ENCODE measurements around the gene ADGRB3. TPM values are rescaled to one million over a fixed set of nuclear protein-coding genes. Genes with fewer than 3 reads are reported as not detected.

Gene ADGRB3
- total RNA-seq, 1 experiment from 2014 or later: 7.7 TPM

GRCh38 chr6:68615938-68616337 is 19.1 kb upstream of the ADGRB3 start:
- BruUV-seq (replicated peaks): no TSS peak
- TF ChIP-seq EZH2 (IDR thresholded peaks at IDR 0.05; ENCODE audit: borderline replicate concordance, low read depth, low read length, poor library complexity, severe bottlenecking): no peak
- TF ChIP-seq, protein P1, sequence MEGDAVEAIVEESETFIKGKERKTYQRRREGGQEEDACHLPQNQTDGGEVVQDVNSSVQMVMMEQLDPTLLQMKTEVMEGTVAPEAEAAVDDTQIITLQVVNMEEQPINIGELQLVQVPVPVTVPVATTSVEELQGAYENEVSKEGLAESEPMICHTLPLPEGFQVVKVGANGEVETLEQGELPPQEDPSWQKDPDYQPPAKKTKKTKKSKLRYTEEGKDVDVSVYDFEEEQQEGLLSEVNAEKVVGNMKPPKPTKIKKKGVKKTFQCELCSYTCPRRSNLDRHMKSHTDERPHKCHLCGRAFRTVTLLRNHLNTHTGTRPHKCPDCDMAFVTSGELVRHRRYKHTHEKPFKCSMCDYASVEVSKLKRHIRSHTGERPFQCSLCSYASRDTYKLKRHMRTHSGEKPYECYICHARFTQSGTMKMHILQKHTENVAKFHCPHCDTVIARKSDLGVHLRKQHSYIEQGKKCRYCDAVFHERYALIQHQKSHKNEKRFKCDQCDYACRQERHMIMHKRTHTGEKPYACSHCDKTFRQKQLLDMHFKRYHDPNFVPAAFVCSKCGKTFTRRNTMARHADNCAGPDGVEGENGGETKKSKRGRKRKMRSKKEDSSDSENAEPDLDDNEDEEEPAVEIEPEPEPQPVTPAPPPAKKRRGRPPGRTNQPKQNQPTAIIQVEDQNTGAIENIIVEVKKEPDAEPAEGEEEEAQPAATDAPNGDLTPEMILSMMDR (conservative IDR thresholded peaks at IDR 0.05; ENCODE audit: low read depth, low read length): no peak
- Histone ChIP-seq H3K9me3 (ENCODE audit: low read depth, low read length, poor library complexity, severe bottlenecking) (no peaks in the 10 kb centered on the region), H3K4me3 (ENCODE audit: low read depth, low read length, poor library complexity, severe bottlenecking) (no peak overlapping the region), H3K27me3 (replicated peaks; ENCODE audit: insufficient read depth, low read depth, low read length, poor library complexity) (no peaks in the 10 kb centered on the region), H3K27ac (ENCODE audit: low read depth, low read length, poor library complexity, severe bottlenecking) (no peak overlapping the region), H3K36me3 (ENCODE audit: insufficient read depth, low read length, poor library complexity, severe bottlenecking) (no peaks in the 10 kb centered on the region), H3K4me1 (ENCODE audit: insufficient read depth, low read length, poor library complexity, severe bottlenecking) (no peaks in the 10 kb centered on the region)
- intact Hi-C loops (cut with micrococcal nuclease; ENCODE audit: unreplicated experiment): no loop called here
- POLR2A ChIA-PET (ENCODE audit: low non-redundant PET): no interaction called here
- CTCF ChIA-PET: no interaction called here
- DNase-seq (ENCODE audit: low spot score): no peak

- Histone ChIP-seq H3K27ac (ENCODE audit: low read depth, low read length, poor library complexity, severe bottlenecking) (no peak overlapping the region), H3K36me3 (ENCODE audit: insufficient read depth, low read length, poor library complexity, severe bottlenecking) (no peaks in the 10 kb centered on the region), H3K9me3 (ENCODE audit: low read depth, low read length, poor library complexity, severe bottlenecking) (no peaks in the 10 kb centered on the region), H3K4me3 (ENCODE audit: low read depth, low read length, poor library complexity, severe bottlenecking) (no peak overlapping the region), H3K4me1 (ENCODE audit: insufficient read depth, low read length, poor library complexity, severe bottlenecking) (no peaks in the 10 kb centered on the region), H3K27me3 (replicated peaks; ENCODE audit: insufficient read depth, low read depth, low read length, poor library complexity) (no peaks in the 10 kb centered on the region)
- ChIA-PET POLR2A (ENCODE audit: low non-redundant PET) (no interaction called here), CTCF (no interaction called here)
- no peak for TF ChIP-seq EZH2 (IDR thresholded peaks at IDR 0.05; ENCODE audit: borderline replicate concordance, low read depth, low read length, poor library complexity, severe bottlenecking)
- TF ChIP-seq, protein P1 (conservative IDR thresholded peaks at IDR 0.05; ENCODE audit: low read depth, low read length): no peak
- intact Hi-C loops (cut with micrococcal nuclease; ENCODE audit: unreplicated experiment): no loop called here
- DNase-seq (ENCODE audit: low spot score): no peak
- no TSS peak for BruUV-seq (replicated peaks)
Measured at GRCh38 chr6:68625998-68626397, 9.1 kb upstream of the ADGRB3 start.

GRCh38 chr6:68628161-68628560 is 6.9 kb upstream of the ADGRB3 start:
- Histone ChIP-seq H3K4me1 (ENCODE audit: insufficient read depth, low read length, poor library complexity, severe bottlenecking) (peaks cover 3% of the 10 kb centered on the region), H3K4me3 (ENCODE audit: low read depth, low read length, poor library complexity, severe bottlenecking) (no peak overlapping the region), H3K36me3 (ENCODE audit: insufficient read depth, low read length, poor library complexity, severe bottlenecking) (no peaks in the 10 kb centered on the region), H3K27me3 (replicated peaks; ENCODE audit: insufficient read depth, low read depth, low read length, poor library complexity) (no peaks in the 10 kb centered on the region), H3K27ac (ENCODE audit: low read depth, low read length, poor library complexity, severe bottlenecking) (no peak overlapping the region), H3K9me3 (ENCODE audit: low read depth, low read length, poor library complexity, severe bottlenecking) (no peaks in the 10 kb centered on the region)
- POLR2A ChIA-PET (ENCODE audit: low non-redundant PET): no interaction called here
- no TSS peak for BruUV-seq (replicated peaks)
- TF ChIP-seq EZH2 (IDR thresholded peaks at IDR 0.05; ENCODE audit: borderline replicate concordance, low read depth, low read length, poor library complexity, severe bottlenecking): no peak
- TF ChIP-seq, protein P1 (conservative IDR thresholded peaks at IDR 0.05; ENCODE audit: low read depth, low read length): no peak
- CTCF ChIA-PET: no interaction called here
- intact Hi-C loops (cut with micrococcal nuclease; ENCODE audit: unreplicated experiment): no loop called here
- no peak for DNase-seq (ENCODE audit: low spot score)

Data from A673 (cell line).